22Rv1 (cell line): ENCODE results near the gene AFG3L2.

ENCODE experiments used
- ZFX ChIP-seq: fragments of 450-650 bp; IDR thresholded peaks from 2 replicates; pipeline ENCODE4 v1.6.1; 2017; ENCODE audit warnings: antibody characterized with exemption, borderline replicate concordance
- TF ChIP-seq, protein P1 (sequence below): fragments of 450-650 bp; IDR thresholded peaks from 2 replicates; pipeline ENCODE4 v1.5.1; 2017; ENCODE audit warnings: mild to moderate bottlenecking

DNA sequence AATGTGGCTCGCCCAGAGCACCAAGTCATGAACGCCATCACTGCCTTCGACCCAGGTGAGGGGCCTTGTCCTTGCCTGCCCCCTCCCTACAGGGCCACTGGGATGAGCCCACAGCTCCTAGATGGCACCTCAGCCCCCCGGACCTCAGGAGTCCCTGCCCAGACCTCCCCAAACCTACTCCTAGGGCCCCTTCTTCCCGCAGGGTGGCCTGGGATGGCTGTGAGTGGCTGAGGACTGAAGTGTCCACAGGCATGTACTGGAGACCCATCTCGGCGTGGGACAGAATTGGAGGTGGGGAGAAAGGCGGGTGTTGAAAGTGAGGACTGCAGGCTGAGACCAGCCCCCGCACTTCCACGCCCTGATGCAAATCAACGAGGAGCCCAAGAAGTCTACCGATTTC, 71.8 kb downstream of the AFG3L2 start:
- TF ChIP-seq, protein P1, sequence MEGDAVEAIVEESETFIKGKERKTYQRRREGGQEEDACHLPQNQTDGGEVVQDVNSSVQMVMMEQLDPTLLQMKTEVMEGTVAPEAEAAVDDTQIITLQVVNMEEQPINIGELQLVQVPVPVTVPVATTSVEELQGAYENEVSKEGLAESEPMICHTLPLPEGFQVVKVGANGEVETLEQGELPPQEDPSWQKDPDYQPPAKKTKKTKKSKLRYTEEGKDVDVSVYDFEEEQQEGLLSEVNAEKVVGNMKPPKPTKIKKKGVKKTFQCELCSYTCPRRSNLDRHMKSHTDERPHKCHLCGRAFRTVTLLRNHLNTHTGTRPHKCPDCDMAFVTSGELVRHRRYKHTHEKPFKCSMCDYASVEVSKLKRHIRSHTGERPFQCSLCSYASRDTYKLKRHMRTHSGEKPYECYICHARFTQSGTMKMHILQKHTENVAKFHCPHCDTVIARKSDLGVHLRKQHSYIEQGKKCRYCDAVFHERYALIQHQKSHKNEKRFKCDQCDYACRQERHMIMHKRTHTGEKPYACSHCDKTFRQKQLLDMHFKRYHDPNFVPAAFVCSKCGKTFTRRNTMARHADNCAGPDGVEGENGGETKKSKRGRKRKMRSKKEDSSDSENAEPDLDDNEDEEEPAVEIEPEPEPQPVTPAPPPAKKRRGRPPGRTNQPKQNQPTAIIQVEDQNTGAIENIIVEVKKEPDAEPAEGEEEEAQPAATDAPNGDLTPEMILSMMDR, result no peak
- TF ChIP-seq ZFX, result no peak
